H1 (cell line): Measurements from ENCODE around the gene RPN2. TPM values are rescaled to one million over a fixed set of nuclear protein-coding genes. Genes with fewer than 3 reads are reported as not detected.
A peak's percentile ranks its signal among the peaks of the same experiment; 100 is the strongest.

Experiments used
- CTCF ChIA-PET: fragments of 300-600 bp; sonication (Branson Sonifier 250); formaldehyde crosslinking; loops from one replicate; lab custom pipeline; 2021; ENCODE audit not compliant: partially characterized antibody; lab: Charles Lee
- POLR2A ChIA-PET: fragments of 300-600 bp; sonication (Branson Sonifier 250); formaldehyde crosslinking; loops from one replicate; lab custom pipeline; 2021; ENCODE audit warnings: inconsistent platforms; ENCODE audit not compliant: partially characterized antibody; lab: Charles Lee
- DNase-seq, 2 experiments: peaks; one replicate each; pipeline versions ENCODE4 v3.0.0 to v3.0.0-alpha.2; 2010 to 2022; ENCODE audit warnings: low spot score in 2 of 2, low read depth in 1 of 2, mixed read lengths in 1 of 2
- FAIRE-seq: peaks from 2 replicates; lab custom pipeline; 2011; peaks lifted over from hg19 to GRCh38; lab: Jason Lieb, UNC
- H2AFZ ChIP-seq: 2 replicates; pipeline ENCODE4 v1.8.1; 2012; ENCODE audit warnings: low read length, inconsistent platforms
- H2AK5ac ChIP-seq: 2 replicates; pipeline ENCODE4 v1.6.1; 2013; ENCODE audit warnings: low read depth, low read length
- H2BK120ac ChIP-seq: replicated peaks from 2 replicates; pipeline ENCODE3; 2013; ENCODE audit warnings: low read depth, low read length, inconsistent platforms
- H2BK12ac ChIP-seq: 2 replicates; pipeline ENCODE4 v1.6.1; 2013; ENCODE audit warnings: low read depth, low read length
- H2BK15ac ChIP-seq: 2 replicates; pipeline ENCODE4 v1.6.1; 2013; ENCODE audit warnings: low read length
- H2BK20ac ChIP-seq: 2 replicates; pipeline ENCODE4 v1.6.1; 2013; ENCODE audit warnings: low read length
- H2BK5ac ChIP-seq: 2 replicates; pipeline ENCODE4 v1.6.1; 2013; ENCODE audit warnings: low read depth, low read length
- H3K14ac ChIP-seq: 2 replicates; pipeline ENCODE4 v1.6.1; 2013; ENCODE audit warnings: inconsistent platforms; ENCODE audit not compliant: insufficient read length
- H3K18ac ChIP-seq: 2 replicates; pipeline ENCODE4 v1.6.1; 2013; ENCODE audit warnings: low read length; ENCODE audit errors: extremely low read depth
- H3K23ac ChIP-seq: 2 replicates; pipeline ENCODE4 v1.6.1; 2013; ENCODE audit warnings: inconsistent platforms; ENCODE audit not compliant: insufficient read length
- H3K23me2 ChIP-seq: 2 replicates; pipeline ENCODE4 v1.6.1; 2013; ENCODE audit warnings: low read depth, low read length
- H3K27ac ChIP-seq: 2 replicates; pipeline ENCODE4 v1.6.1; 2011; ENCODE audit warnings: low read depth, low read length, inconsistent platforms
- H3K27me3 ChIP-seq, 4 experiments: replicated peaks in 1 of 4; 1 replicate in 1 of 4; 2 replicates in 3 of 4; pipeline versions ENCODE4 v1.6.1 to v1.8.1; 2011 to 2013; ENCODE audit warnings: low read length in 3 of 4, mild to moderate bottlenecking in 3 of 4, inconsistent platforms in 2 of 4, mixed read lengths in 2 of 4, moderate library complexity in 1 of 4; ENCODE audit not compliant: control insufficient read depth in 3 of 4, insufficient read depth in 3 of 4; ENCODE audit errors: extremely low read depth in 1 of 4
- H3K36me3 ChIP-seq, 4 experiments: 2 replicates each; pipeline versions ENCODE4 v1.6.1 to v1.8.1; 2011 to 2013; ENCODE audit warnings: mild to moderate bottlenecking in 4 of 4, low read length in 3 of 4, moderate library complexity in 2 of 4, control low read depth in 1 of 4, inconsistent platforms in 1 of 4; ENCODE audit not compliant: insufficient read depth in 4 of 4, control insufficient read depth in 2 of 4
- H3K4ac ChIP-seq: replicated peaks from 2 replicates; pipeline ENCODE3; 2013; ENCODE audit warnings: low read length, low read depth, mixed read lengths, inconsistent platforms; ENCODE audit not compliant: insufficient read length
- H3K4me1 ChIP-seq, 4 experiments: replicated peaks in 1 of 4; 1 replicate in 1 of 4; 2 replicates in 3 of 4; pipeline versions ENCODE4 v1.6.1 to v1.8.1; 2011 to 2013; ENCODE audit warnings: low read length in 3 of 4, inconsistent platforms in 2 of 4, mixed read lengths in 1 of 4; ENCODE audit not compliant: insufficient read depth in 4 of 4, control insufficient read depth in 3 of 4
- H3K4me2 ChIP-seq, 2 experiments: 2 replicates each; pipeline versions ENCODE4 v1.6.1 to v1.8.1; 2011 to 2013; ENCODE audit warnings: low read depth in 2 of 2, low read length in 2 of 2, control low read depth in 1 of 2, inconsistent platforms in 1 of 2, mild to moderate bottlenecking in 1 of 2; ENCODE audit not compliant: insufficient read depth in 1 of 2
- H3K4me3 ChIP-seq, 4 experiments: fragments of 200-600, 300-600 bp in 1 of 4; sonication (generic), shearing (Covaris generic), sonication (Bioruptor Twin) in 1 of 4; 2 replicates each; pipeline versions ENCODE4 v1.5.1 to v1.8.1; 2011 to 2016; ENCODE audit warnings: low read length in 4 of 4, low read depth in 3 of 4, control low read depth in 2 of 4, inconsistent platforms in 2 of 4, mild to moderate bottlenecking in 2 of 4, mixed read lengths in 1 of 4, moderate library complexity in 1 of 4; ENCODE audit not compliant: insufficient read depth in 2 of 4; ENCODE audit errors: extremely low read depth in 1 of 4
- H3K56ac ChIP-seq: replicated peaks from 2 replicates; pipeline ENCODE3; 2013; ENCODE audit warnings: low read depth, mild to moderate bottlenecking, mixed read lengths, low read length, inconsistent platforms; ENCODE audit not compliant: insufficient read length
- H3K79me1 ChIP-seq: 2 replicates; pipeline ENCODE4 v1.6.1; 2013; ENCODE audit warnings: low read depth, low read length, control low read depth
- H3K79me2 ChIP-seq, 2 experiments: 2 replicates each; pipeline versions ENCODE4 v1.6.1 to v1.8.1; 2012 to 2013; ENCODE audit warnings: low read length in 2 of 2, mild to moderate bottlenecking in 2 of 2, inconsistent platforms in 1 of 2; ENCODE audit not compliant: insufficient read depth in 2 of 2, control insufficient read depth in 1 of 2
- H3K9ac ChIP-seq, 4 experiments: replicated peaks in 1 of 4; 1 replicate in 1 of 4; 2 replicates in 3 of 4; pipeline versions ENCODE4 v1.6.1 to v1.8.1; 2011 to 2013; ENCODE audit warnings: low read depth in 3 of 4, low read length in 3 of 4, control low read depth in 2 of 4, mild to moderate bottlenecking in 2 of 4, moderate library complexity in 2 of 4, inconsistent platforms in 1 of 4; ENCODE audit errors: extremely low read depth in 1 of 4
- H3K9me3 ChIP-seq, 2 experiments: 2 replicates each; pipeline versions ENCODE4 v1.6.1 to v1.8.1; 2012 to 2013; ENCODE audit warnings: mild to moderate bottlenecking in 2 of 2, moderate library complexity in 2 of 2, control low read depth in 1 of 2, inconsistent platforms in 1 of 2, low read depth in 1 of 2, low read length in 1 of 2, mixed read lengths in 1 of 2; ENCODE audit not compliant: insufficient read depth in 2 of 2
- H4K20me1 ChIP-seq, 2 experiments: replicated peaks in 1 of 2; 2 replicates each; pipeline versions ENCODE3 to v1.8.1; 2011 to 2013; ENCODE audit warnings: inconsistent platforms in 2 of 2, low read length in 2 of 2, mild to moderate bottlenecking in 1 of 2; ENCODE audit not compliant: insufficient read depth in 2 of 2, control insufficient read depth in 1 of 2
- H4K5ac ChIP-seq: 2 replicates; pipeline ENCODE4 v1.6.1; 2013; ENCODE audit warnings: low read length, low read depth, mixed read lengths, inconsistent platforms; ENCODE audit not compliant: insufficient read length
- H4K8ac ChIP-seq: 2 replicates; pipeline ENCODE4 v1.8.0; 2013; ENCODE audit warnings: mild to moderate bottlenecking, moderate library complexity, low read length, inconsistent platforms; ENCODE audit not compliant: insufficient read depth; ENCODE audit errors: extremely low read depth
- H4K91ac ChIP-seq: replicated peaks from 2 replicates; pipeline ENCODE3; 2013; ENCODE audit warnings: low read length, mixed read lengths, inconsistent platforms; ENCODE audit not compliant: insufficient read length
- ASH2L ChIP-seq: fragments of 200-600, 300-600 bp; sonication (generic); IDR thresholded peaks from one replicate; pipeline ENCODE4 v1.7.1; 2017; ENCODE audit warnings: low read length
- BACH1 ChIP-seq: IDR thresholded peaks from 2 replicates; pipeline ENCODE4 v1.6.1; 2012; ENCODE audit warnings: low read length, improper control_type of control experiment
- BCL11A ChIP-seq, 2 experiments: IDR thresholded peaks; one replicate each; pipeline ENCODE4 v1.6.1; 2011; ENCODE audit warnings: low read depth in 2 of 2, low read length in 2 of 2, mild to moderate bottlenecking in 2 of 2
- BRCA1 ChIP-seq: IDR thresholded peaks from 2 replicates; pipeline ENCODE4 v1.6.1; 2012; ENCODE audit warnings: low read depth, low read length, improper control_type of control experiment
- CTBP2 ChIP-seq: IDR thresholded peaks from 2 replicates; pipeline ENCODE4 v1.7.0; 2011; ENCODE audit warnings: borderline replicate concordance, mild to moderate bottlenecking, moderate library complexity, mixed read lengths, low read length; ENCODE audit not compliant: insufficient read depth, insufficient read length
- SUZ12 ChIP-seq: fragments of 200-600 bp; sonication (generic); IDR thresholded peaks from 2 replicates; pipeline ENCODE4 v1.6.1; 2012; ENCODE audit warnings: mild to moderate bottlenecking, inconsistent platforms, low read length, moderate library complexity, mixed read lengths
- WGBS, 2 experiments: shearing (Covaris generic) in 1 of 2; methylation state at CpG; one replicate each; pipeline versions ENCODE4 v1.1.6 to v1.1.7; 2013 to 2015; ENCODE audit warnings: low lambda C conversion rate in 2 of 2, mixed read lengths in 2 of 2, inconsistent platforms in 1 of 2, low coverage in 1 of 2, missing lambda C conversion rate in 1 of 2; ENCODE audit not compliant: insufficient replicate concordance in 2 of 2, insufficient coverage in 1 of 2, insufficient read length in 1 of 2; ENCODE audit errors: extremely low coverage in 1 of 2, missing lambda C conversion rate in 1 of 2; 5-methylcytosine and 5-hydroxymethylcytosine counted together
- polyA plus RNA-seq, 7 experiments: library from polyadenylated mRNA; depleted of rRNA in 3 of 7; stranded (reverse) in 5 of 7; unstranded in 2 of 7; fragments of >200 nt in 5 of 7; fragments of 200-250 nt in 2 of 7; gene quantifications; 1 replicate in 5 of 7; 2 replicates in 1 of 7; 4 replicates in 1 of 7; pipeline versions ENCODE4 v1.2.1 to v1.2.3, GENCODE V29; 2011 to 2013; ENCODE audit warnings: missing spikeins in 2 of 7, mixed read lengths in 2 of 7
- total RNA-seq: library from RNA; stranded (reverse); fragmentation: NEBNext Ultra II Directional; extraction: Animal tissue kit (Norgen Biotek cat#: 25700); gene quantifications from 2 replicates; pipeline ENCODE4 v1.2.1, GENCODE V29; 2021

The RPN2 gene
- total and polyA plus RNA-seq, 2 of the 8 experiments (the other 6 are each of a cell fraction or from before 2014, with no cell fraction given), result 236 to 379 TPM

GRCh38 chr20:37259865-37260264, 80.7 kb downstream of the RPN2 start:
- no peak overlapping the region for H4K8ac ChIP-seq
- no peak overlapping the region for H3K18ac ChIP-seq
- peaks cover 0 to 15% (median 6%) of the 10 kb centered on the region in 4 experiments; a peak in 6 of 7 replicates for H3K4me1 ChIP-seq
- POLR2A ChIA-PET, result interaction anchor here (1.4 to 2.2 kb wide), 3 partner anchors 8 to 14 kb away, joined by 3 to 15 read pairs (median 11); no protein-coding TSS in a partner anchor
- no peak overlapping the region for H3K23ac ChIP-seq
- no peaks in the 10 kb centered on the region for H3K27me3 ChIP-seq
- H2AFZ ChIP-seq, result 0 out of 2 replicates have a peak overlapping the region, but pooled peaks have one; percentile 48
- H3K9me3 ChIP-seq, result no peaks in the 10 kb centered on the region
- no peak overlapping the region for H3K4ac ChIP-seq
- no peaks in the 10 kb centered on the region for H3K36me3 ChIP-seq
- TF ChIP-seq BCL11A (IDR thresholded peaks at IDR 0.05; ENCODE audit: low read depth in 2 of 2, low read length in 2 of 2) (no peak), CTBP2 (no peak), BACH1 (no peak), BRCA1 (no peak), SUZ12 (no peak), ASH2L (no peak)
- H2BK20ac ChIP-seq, result 0 out of 2 replicates have a peak overlapping the region, but pooled peaks have one; percentile 10
- DNase-seq, result no peak
- H3K4me3 ChIP-seq, result no peak overlapping the region
- H3K27ac ChIP-seq, result no peak overlapping the region
- no peak overlapping the region for H4K5ac ChIP-seq
- H2BK15ac ChIP-seq, result no peak overlapping the region
- H3K79me1 ChIP-seq, result no peaks in the 10 kb centered on the region
- no peak overlapping the region for H2BK5ac ChIP-seq
- H3K23me2 ChIP-seq, result no peaks in the 10 kb centered on the region
- CTCF ChIA-PET, result interaction anchor here (0.6 to 1.5 kb wide), 4 partner anchors 10 to 275 kb away, joined by 3 to 8 read pairs (median 4); no protein-coding TSS in a partner anchor
- H2BK120ac ChIP-seq, result no peak overlapping the region
- H3K56ac ChIP-seq, result no peak overlapping the region
- H4K20me1 ChIP-seq, result no peaks in the 10 kb centered on the region
- H2AK5ac ChIP-seq, result no peak overlapping the region
- H3K9ac ChIP-seq, result no peak overlapping the region
- no peak overlapping the region for H3K4me2 ChIP-seq
- no peak for FAIRE-seq
- no peak overlapping the region for H4K91ac ChIP-seq
- no peaks in the 10 kb centered on the region for H3K79me2 ChIP-seq
- 73% methylated on average over 3 of the region's 3 CpGs; no CpG with 5 or more reads in 1 of the 2 experiments for WGBS, 2 experiments
- no peak overlapping the region for H2BK12ac ChIP-seq
- H3K14ac ChIP-seq, result no peak overlapping the region
